Stimulated activated naive CD8-positive, alpha-beta T cell treated with anti-CD3 and anti-CD28 coated beads, Interleukin-15, Interleukin-2, amounts not matched to agents 100 U/mL and 50 U/mL, for 24 hours (primary cell): ENCODE results near the gene DGKE.

Experiments used
- ATAC-seq: fragments of 150-1000 bp; cut with Tn5 transposase; one replicate; pipeline ENCODE4 v1.10.0; 2021
- DNase-seq: peaks from one replicate; pipeline ENCODE4 v3.0.0; 2021

DGKE gene

GRCh38 chr17:56914581-56915273, 80.8 kb downstream of the DGKE start:
- no peak for DNase-seq
- ATAC-seq: no peak

DNA sequence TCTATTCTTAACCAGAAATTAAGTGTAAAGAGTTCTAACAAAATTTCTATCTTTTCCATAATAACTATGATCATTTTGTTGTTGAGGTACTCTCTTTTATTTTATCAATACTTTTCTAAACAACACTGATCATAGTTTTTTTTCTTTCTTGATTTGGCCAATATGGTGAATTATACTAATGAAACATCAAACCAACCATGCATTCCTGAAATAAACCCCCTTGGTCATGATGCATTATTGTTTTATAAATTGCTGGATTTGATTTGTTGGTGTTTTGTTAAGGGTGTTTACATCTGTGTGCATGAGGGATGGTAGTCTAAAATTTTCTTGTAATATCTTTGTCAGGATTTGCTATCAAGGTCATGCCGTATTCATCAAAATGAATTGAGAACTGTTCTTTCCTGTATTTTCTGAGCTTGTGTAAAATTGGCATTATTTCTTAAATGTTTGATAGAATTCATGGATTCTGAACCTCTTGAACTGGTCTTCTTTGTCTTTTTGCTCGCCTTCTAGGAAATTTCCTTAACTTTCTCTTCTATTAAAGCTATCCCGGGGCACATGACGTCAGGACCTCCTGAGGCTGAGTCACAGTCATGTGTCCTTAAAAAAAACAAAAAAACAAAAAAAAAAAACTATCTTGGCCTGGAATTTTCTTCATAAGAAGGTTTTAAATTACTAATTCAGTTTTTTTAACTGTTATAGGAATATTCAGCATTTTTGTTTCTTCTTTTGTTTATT, 83.8 kb downstream of the DGKE start:
- ATAC-seq: no peak
- no peak for DNase-seq

- peak; percentile 29 for ATAC-seq
- DNase-seq: no peak
Measured at GRCh38 chr17:56918916-56919315, 85.0 kb downstream of the DGKE start.
